GM23338 (cell line): ENCODE results near the gene GNB1. TPM values are rescaled to one million over a fixed set of nuclear protein-coding genes. Genes with fewer than 3 reads are reported as not detected.
A peak's percentile ranks its signal among the peaks of the same experiment; 100 is the strongest.

Experiments used
- ATAC-seq: fragments of 200-7000 bp; cut with Tn5 transposase; 3 replicates; pipeline ENCODE4 v1.9.1; 2020
- DNase-seq: peaks from one replicate; pipeline ENCODE4 v3.0.0-alpha.2; 2015; ENCODE audit warnings: low spot score
- H2AFZ ChIP-seq: fragments of 200-600 bp; sonication (generic); 2 replicates; pipeline ENCODE4 v1.8.0; 2016; ENCODE audit warnings: antibody characterized with exemption, mild to moderate bottlenecking, moderate library complexity
- H3F3A ChIP-seq: fragments of 200-600 bp; sonication (generic); replicated peaks from 2 replicates; pipeline ENCODE4 v1.8.0; 2017; ENCODE audit warnings: antibody characterized with exemption, mixed run types, low read depth
- H3K27ac ChIP-seq: fragments of 200-600 bp; sonication (generic); 2 replicates; pipeline ENCODE4 v1.6.1; 2016; ENCODE audit warnings: low read depth
- H3K27me3 ChIP-seq: fragments of 200-600 bp; sonication (generic); 2 replicates; pipeline ENCODE4 v1.8.0; 2016; ENCODE audit warnings: mild to moderate bottlenecking, mixed run types, moderate library complexity; ENCODE audit not compliant: insufficient read depth
- H3K36me3 ChIP-seq: fragments of 200-600 bp; sonication (generic); 2 replicates; pipeline ENCODE4 v1.8.0; 2016; ENCODE audit warnings: mild to moderate bottlenecking; ENCODE audit not compliant: insufficient read depth
- H3K4me1 ChIP-seq: fragments of 200-600 bp; sonication (generic); 2 replicates; pipeline ENCODE4 v1.8.0; 2016; ENCODE audit warnings: mild to moderate bottlenecking, moderate library complexity; ENCODE audit not compliant: insufficient read depth
- H3K4me2 ChIP-seq: fragments of 200-600 bp; sonication (generic); 2 replicates; pipeline ENCODE4 v1.7.1; 2017; ENCODE audit warnings: mixed run types
- H3K4me3 ChIP-seq: fragments of 200-600 bp; sonication (generic); 2 replicates; pipeline ENCODE4 v1.6.1; 2016; ENCODE audit warnings: mixed run types
- H3K79me2 ChIP-seq: fragments of 200-600 bp; sonication (generic); replicated peaks from 2 replicates; pipeline ENCODE4 v1.8.0; 2017; ENCODE audit warnings: mild to moderate bottlenecking; ENCODE audit not compliant: insufficient read depth
- H3K9me2 ChIP-seq: fragments of 200-600 bp; sonication (generic); 2 replicates; pipeline ENCODE4 v1.8.0; 2017; ENCODE audit not compliant: insufficient read depth
- H4K20me1 ChIP-seq: fragments of 200-600 bp; sonication (generic); replicated peaks from 2 replicates; pipeline ENCODE4 v1.8.0; 2017; ENCODE audit warnings: mild to moderate bottlenecking; ENCODE audit not compliant: insufficient read depth
- H3K27ac Mint-ChIP-seq: 2 replicates; pipeline ENCODE4 v1.8.0; 2020; ENCODE audit warnings: inconsistent platforms, mild to moderate bottlenecking, moderate library complexity, mixed read lengths
- H3K27me3 Mint-ChIP-seq: 3 replicates; pipeline ENCODE4 v1.8.0; 2022; ENCODE audit warnings: low read depth, mild to moderate bottlenecking, moderate library complexity, mixed read lengths, inconsistent platforms; ENCODE audit not compliant: insufficient read depth, poor library complexity
- H3K36me3 Mint-ChIP-seq: 3 replicates; pipeline ENCODE4 v1.8.0; 2021; ENCODE audit warnings: low read depth, mild to moderate bottlenecking, inconsistent platforms, moderate library complexity, mixed read lengths
- H3K4me1 Mint-ChIP-seq: 3 replicates; pipeline ENCODE4 v1.8.0; 2020; ENCODE audit warnings: mild to moderate bottlenecking, inconsistent platforms, mixed read lengths
- H3K4me3 Mint-ChIP-seq: 3 replicates; pipeline ENCODE4 v1.8.0; 2021; ENCODE audit warnings: moderate library complexity, mild to moderate bottlenecking, inconsistent platforms, mixed read lengths
- H3K9me3 Mint-ChIP-seq: 3 replicates; pipeline ENCODE4 v1.8.0; 2020; ENCODE audit warnings: moderate library complexity, mild to moderate bottlenecking, inconsistent platforms, mixed read lengths
- CREB1 ChIP-seq: fragments of 250-450 bp; sonication (Bioruptor Pico); IDR thresholded peaks from 2 replicates; pipeline ENCODE4 v1.5.0; 2020; ENCODE audit warnings: low read depth, mild to moderate bottlenecking, moderate library complexity
- CTCF ChIP-seq, 2 experiments: fragments of 200-600 bp in 1 of 2; sonication (generic) in 1 of 2; conservative IDR thresholded peaks; 2 replicates each; pipeline versions ENCODE4 v1.5.1 to v1.6.1; 2016 to 2017; ENCODE audit warnings: antibody characterized with exemption in 2 of 2, low read depth in 2 of 2, mild to moderate bottlenecking in 2 of 2, moderate library complexity in 1 of 2
- ETS1 ChIP-seq: IDR thresholded peaks from 2 replicates; pipeline ENCODE4 v1.6.1; 2016; ENCODE audit warnings: antibody characterized with exemption
- EZH2 ChIP-seq: fragments of 200-600 bp; sonication (generic); IDR thresholded peaks from one replicate; pipeline ENCODE4 v1.8.0; 2017; ENCODE audit warnings: antibody characterized with exemption, mild to moderate bottlenecking, low read depth; ENCODE audit not compliant: unreplicated experiment
- EZH2phosphoT487 ChIP-seq: fragments of 200-600 bp; sonication (generic); IDR thresholded peaks from one replicate; pipeline ENCODE4 v1.8.1; 2018; ENCODE audit warnings: antibody characterized with exemption; ENCODE audit not compliant: unreplicated experiment
- JUNB ChIP-seq: IDR thresholded peaks from one replicate; pipeline ENCODE4 v1.6.1; 2016; ENCODE audit warnings: antibody characterized with exemption; ENCODE audit not compliant: unreplicated experiment
- NANOG ChIP-seq: IDR thresholded peaks from 2 replicates; pipeline ENCODE4 v1.6.1; 2016; ENCODE audit warnings: antibody characterized with exemption, borderline replicate concordance
- POLR2AphosphoS5 ChIP-seq: IDR thresholded peaks from 2 replicates; pipeline ENCODE4 v1.6.1; 2016; ENCODE audit warnings: antibody characterized with exemption, low read depth
- REST ChIP-seq: IDR thresholded peaks from one replicate; pipeline ENCODE4 v1.6.1; 2018; ENCODE audit warnings: antibody characterized with exemption; ENCODE audit not compliant: unreplicated experiment
- STAT1 ChIP-seq: IDR thresholded peaks from one replicate; pipeline ENCODE4 v1.6.1; 2016; ENCODE audit warnings: antibody characterized with exemption; ENCODE audit not compliant: unreplicated experiment
- ZNF114 ChIP-seq: fragments of 250-450 bp; sonication (Bioruptor Pico); IDR thresholded peaks from 2 replicates; pipeline ENCODE4 v1.5.0; 2020; ENCODE audit warnings: mild to moderate bottlenecking, moderate library complexity
- polyA plus RNA-seq: library from polyadenylated mRNA; unstranded; fragments of >200 nt; fragmentation: Nextera tagmentation; extraction: Ambion mirVana; gene quantifications from 2 replicates; pipeline ENCODE4 v1.2.1, GENCODE V29; 2016
- total RNA-seq: library from RNA; depleted of rRNA; stranded (reverse); fragments of >200 nt; shearing (Covaris generic); gene quantifications from 2 replicates; pipeline ENCODE4 v1.2.3, GENCODE V29; 2014

The GNB1 gene
- total and polyA plus RNA-seq, 2 experiments from 2014 or later = 65.4 to 138 TPM

- peaks cover 84% of the 10 kb centered on the region for H3K36me3 Mint-ChIP-seq
- H3K9me2 ChIP-seq = no peaks in the 10 kb centered on the region
- no peaks in the 10 kb centered on the region for H3K27me3 ChIP-seq
- TF ChIP-seq STAT1 (no peak), ETS1 (no peak), JUNB (no peak), CREB1 (no peak), EZH2phosphoT487 (no peak), EZH2 (no peak), POLR2AphosphoS5 (no peak), CTCF (conservative IDR thresholded peaks at IDR 0.05; ENCODE audit: low read depth in 2 of 2) (peak; percentile 6 to 55; a peak in 3 of 4 replicates), NANOG (no peak)
- no peaks in the 10 kb centered on the region for H3K9me3 Mint-ChIP-seq
- H3K79me2 ChIP-seq = peaks cover 37% of the 10 kb centered on the region
- H3K27ac ChIP-seq = no peak overlapping the region
- no peak overlapping the region for H3K4me2 ChIP-seq
- H3K4me1 ChIP-seq = no peaks in the 10 kb centered on the region
- H2AFZ ChIP-seq = no peak overlapping the region
- H3K4me3 Mint-ChIP-seq = no peak overlapping the region
- peak; percentile 45 for DNase-seq
- peaks cover 27% of the 10 kb centered on the region for H4K20me1 ChIP-seq
- peaks cover 3% of the 10 kb centered on the region for H3K27me3 Mint-ChIP-seq
- H3K4me3 ChIP-seq = no peak overlapping the region
- H3F3A ChIP-seq = peaks cover 38% of the 10 kb centered on the region; the same call in 1 of the 2 replicates
- peaks cover 39% of the 10 kb centered on the region for H3K36me3 ChIP-seq
- no peak overlapping the region for H3K27ac Mint-ChIP-seq
- H3K4me1 Mint-ChIP-seq = peaks cover 2% of the 10 kb centered on the region; the same call in 2 of the 3 replicates
- ATAC-seq = peak; percentile 67
These were observed 95.9 kb downstream of the GNB1 start for GRCh38 chr1:1794999-1795398.

- ATAC-seq (no peak), DNase-seq (no peak)
- H3K4me1 Mint-ChIP-seq = peaks cover 6% of the 10 kb centered on the region; the same call in 2 of the 3 replicates
- H3K27ac Mint-ChIP-seq = no peak overlapping the region; the same call in none of the 2 replicates
- Histone ChIP-seq H3K79me2 (peaks cover 29% of the 10 kb centered on the region; the same call in 1 of the 2 replicates), H3F3A (peaks cover 35% of the 10 kb centered on the region), H3K36me3 (peaks cover 46% of the 10 kb centered on the region), H3K4me3 (no peak overlapping the region), H3K4me1 (no peaks in the 10 kb centered on the region), H3K27me3 (no peaks in the 10 kb centered on the region), H3K4me2 (no peak overlapping the region), H2AFZ (no peak overlapping the region), H3K9me2 (no peaks in the 10 kb centered on the region), H4K20me1 (peaks cover 23% of the 10 kb centered on the region), H3K27ac (peak overlapping the region; percentile 32; the same call in 1 of the 2 replicates)
- no peak overlapping the region for H3K4me3 Mint-ChIP-seq
- H3K9me3 Mint-ChIP-seq = no peaks in the 10 kb centered on the region
- peaks cover 8% of the 10 kb centered on the region for H3K27me3 Mint-ChIP-seq
- H3K36me3 Mint-ChIP-seq = peaks cover 90% of the 10 kb centered on the region
- TF ChIP-seq CREB1 (no peak), STAT1 (no peak), REST (no peak), ZNF114 (CRISPR knock-in tag) (no peak), NANOG (no peak), CTCF (conservative IDR thresholded peaks at IDR 0.05; ENCODE audit: low read depth in 2 of 2) (no peak), EZH2phosphoT487 (no peak), JUNB (no peak), EZH2 (no peak), POLR2AphosphoS5 (no peak)
These were observed 97.2 kb downstream of the GNB1 start for GRCh38 chr1:1793481-1794244.
